ENCODE data around the gene ABHD8.

Gene ABHD8, protein sequence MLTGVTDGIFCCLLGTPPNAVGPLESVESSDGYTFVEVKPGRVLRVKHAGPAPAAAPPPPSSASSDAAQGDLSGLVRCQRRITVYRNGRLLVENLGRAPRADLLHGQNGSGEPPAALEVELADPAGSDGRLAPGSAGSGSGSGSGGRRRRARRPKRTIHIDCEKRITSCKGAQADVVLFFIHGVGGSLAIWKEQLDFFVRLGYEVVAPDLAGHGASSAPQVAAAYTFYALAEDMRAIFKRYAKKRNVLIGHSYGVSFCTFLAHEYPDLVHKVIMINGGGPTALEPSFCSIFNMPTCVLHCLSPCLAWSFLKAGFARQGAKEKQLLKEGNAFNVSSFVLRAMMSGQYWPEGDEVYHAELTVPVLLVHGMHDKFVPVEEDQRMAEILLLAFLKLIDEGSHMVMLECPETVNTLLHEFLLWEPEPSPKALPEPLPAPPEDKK

DNA sequence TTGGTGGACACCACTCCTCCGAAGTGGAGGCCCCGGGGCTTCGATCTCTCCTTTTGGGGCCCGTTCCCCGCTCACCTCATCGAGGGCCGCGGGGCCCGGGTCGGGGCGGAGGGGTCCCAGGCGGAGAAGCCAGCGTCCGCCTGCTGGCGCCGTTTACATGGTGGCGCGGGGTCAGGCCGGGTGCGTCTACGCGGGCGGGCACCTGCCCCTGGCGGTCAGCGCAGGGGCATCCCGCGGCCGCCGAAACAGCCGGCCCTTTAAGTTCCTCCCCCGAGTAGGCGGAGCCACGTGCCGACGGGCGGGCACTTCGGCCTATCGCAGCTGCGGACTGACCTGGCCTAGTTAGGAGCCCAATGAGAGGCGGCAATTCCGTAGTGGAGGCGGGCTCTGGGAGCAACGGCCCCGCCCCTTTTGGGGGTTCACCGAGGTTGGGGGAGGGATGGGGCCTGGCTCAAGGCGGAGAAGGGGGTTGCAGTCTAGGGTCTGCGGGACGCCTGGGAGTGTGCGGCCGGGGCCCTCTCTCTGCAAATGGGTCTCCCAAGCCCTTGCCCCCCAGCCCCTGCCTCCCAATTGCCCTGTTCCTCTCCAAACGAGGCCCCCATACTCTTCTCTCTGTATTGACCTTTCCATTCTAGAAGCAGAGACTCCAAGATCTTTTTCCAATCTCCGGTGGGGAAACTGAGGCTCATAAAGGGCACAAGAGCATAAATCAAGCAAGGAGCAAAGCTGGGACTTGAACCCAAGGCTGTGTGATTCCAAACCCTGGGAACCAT is at the start of gene ABHD8:
ABHD8 (minus strand) TSS at position 259 of the 773 bp plus-strand sequence. CDS start 1,809 bp downstream, outside the sequence.
- DNase-seq (ENCODE audit: low read depth), result peak; percentile 84
- TF ChIP-seq, protein P1, sequence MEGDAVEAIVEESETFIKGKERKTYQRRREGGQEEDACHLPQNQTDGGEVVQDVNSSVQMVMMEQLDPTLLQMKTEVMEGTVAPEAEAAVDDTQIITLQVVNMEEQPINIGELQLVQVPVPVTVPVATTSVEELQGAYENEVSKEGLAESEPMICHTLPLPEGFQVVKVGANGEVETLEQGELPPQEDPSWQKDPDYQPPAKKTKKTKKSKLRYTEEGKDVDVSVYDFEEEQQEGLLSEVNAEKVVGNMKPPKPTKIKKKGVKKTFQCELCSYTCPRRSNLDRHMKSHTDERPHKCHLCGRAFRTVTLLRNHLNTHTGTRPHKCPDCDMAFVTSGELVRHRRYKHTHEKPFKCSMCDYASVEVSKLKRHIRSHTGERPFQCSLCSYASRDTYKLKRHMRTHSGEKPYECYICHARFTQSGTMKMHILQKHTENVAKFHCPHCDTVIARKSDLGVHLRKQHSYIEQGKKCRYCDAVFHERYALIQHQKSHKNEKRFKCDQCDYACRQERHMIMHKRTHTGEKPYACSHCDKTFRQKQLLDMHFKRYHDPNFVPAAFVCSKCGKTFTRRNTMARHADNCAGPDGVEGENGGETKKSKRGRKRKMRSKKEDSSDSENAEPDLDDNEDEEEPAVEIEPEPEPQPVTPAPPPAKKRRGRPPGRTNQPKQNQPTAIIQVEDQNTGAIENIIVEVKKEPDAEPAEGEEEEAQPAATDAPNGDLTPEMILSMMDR (conservative IDR thresholded peaks at IDR 0.05; ENCODE audit: low read depth, low read length), result peak; percentile 34
- peak within 1 kb of the TSS; percentile 69 for H3K4me3 ChIP-seq (ENCODE audit: low read length)

DNA sequence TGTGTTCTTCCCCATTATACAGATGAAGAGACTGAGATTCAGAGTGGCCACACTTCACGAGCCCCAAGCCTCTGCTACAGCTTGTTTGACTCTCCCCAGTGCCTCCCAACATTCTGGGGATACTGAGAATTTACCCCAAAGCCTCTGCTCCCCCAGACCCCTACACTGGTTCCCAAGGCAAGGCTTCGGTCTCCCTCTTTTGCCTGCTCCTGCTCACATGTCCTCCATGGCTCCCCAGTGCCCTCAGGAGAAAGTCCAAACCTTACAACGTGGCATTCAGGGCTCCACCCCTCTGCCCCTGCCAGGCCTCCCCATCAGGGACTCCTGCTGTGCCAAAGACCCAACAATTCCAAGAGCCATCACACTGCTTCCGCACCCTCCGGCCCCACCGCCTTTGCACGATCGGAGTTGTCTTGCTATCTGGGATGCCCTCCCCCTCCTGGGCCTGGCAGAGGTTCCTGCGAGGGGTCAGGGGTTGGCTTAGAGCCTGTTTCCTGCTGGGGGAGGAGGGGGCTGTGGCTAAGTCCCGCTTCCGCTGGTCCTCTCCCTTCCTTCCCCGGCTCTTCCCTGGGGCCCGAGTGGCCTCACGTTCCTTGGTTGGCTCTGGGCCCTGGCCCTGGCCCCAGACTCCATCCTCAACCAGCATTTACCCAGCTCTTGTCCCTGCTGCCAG is 49.5 kb upstream of the ABHD8 start:
- no peak overlapping the region for H3K4me3 ChIP-seq (ENCODE audit: low read length)
- DNase-seq (ENCODE audit: low read depth), result no peak
- TF ChIP-seq, protein P1 (conservative IDR thresholded peaks at IDR 0.05; ENCODE audit: low read depth, low read length), result no peak

DNA sequence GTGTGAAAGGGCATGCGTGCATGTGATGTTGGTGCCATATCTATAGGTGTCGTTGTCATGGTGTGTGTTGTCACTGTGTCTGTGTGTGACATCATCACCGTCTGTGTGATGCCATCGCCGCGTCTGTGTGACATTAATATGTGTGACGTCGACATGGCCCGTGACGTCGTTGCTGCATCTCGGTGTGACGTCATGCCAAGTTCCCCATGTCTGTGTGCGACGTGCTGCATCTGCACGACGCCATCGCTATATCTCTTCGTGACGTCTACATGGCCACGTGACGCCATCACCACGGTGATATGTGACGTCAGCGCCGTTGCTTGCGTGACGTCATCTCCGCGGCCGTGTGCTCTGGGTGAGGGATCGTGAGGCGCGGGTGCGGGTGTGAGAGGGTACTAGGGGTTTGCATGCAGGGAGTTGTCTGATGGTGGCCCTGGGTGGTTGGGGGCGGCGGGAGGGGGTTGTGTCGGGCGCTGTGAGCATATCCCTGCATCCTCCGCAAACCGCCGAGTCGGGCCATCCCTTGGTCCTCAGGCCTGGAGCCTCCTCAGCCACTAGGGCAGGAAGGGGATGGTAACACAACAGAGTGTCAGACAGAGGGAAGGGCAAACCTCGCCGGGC is 48.7 kb upstream of the ABHD8 start:
- no peak for DNase-seq (ENCODE audit: low read depth)
- H3K4me3 ChIP-seq (ENCODE audit: low read length), result no peak overlapping the region
- TF ChIP-seq, protein P1 (conservative IDR thresholded peaks at IDR 0.05; ENCODE audit: low read depth, low read length), result no peak

DNA sequence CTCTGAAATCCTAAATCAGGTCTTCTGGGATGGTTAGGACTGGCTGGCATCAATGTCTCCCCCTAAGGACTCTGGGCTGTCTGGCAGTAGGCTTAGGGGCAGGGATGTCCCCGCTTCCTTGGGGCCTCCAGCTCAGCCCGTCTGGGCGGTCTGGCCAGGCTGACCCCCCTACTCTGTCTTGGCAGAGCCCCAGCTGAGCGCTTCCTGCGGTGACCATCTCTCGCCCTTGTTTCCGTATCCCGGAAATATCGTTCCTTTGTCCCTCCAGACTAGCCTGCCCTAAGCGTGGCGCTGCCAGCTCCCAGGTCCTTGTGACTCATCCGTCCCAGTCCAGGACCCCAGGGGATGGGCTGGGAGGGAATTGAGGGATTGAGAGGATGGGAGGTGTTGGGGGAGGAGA is 45.5 kb upstream of the ABHD8 start:
- TF ChIP-seq, protein P1 (conservative IDR thresholded peaks at IDR 0.05; ENCODE audit: low read depth, low read length), result no peak
- DNase-seq (ENCODE audit: low read depth), result no peak
- H3K4me3 ChIP-seq (ENCODE audit: low read length), result peak overlapping the region; percentile 12

DNA sequence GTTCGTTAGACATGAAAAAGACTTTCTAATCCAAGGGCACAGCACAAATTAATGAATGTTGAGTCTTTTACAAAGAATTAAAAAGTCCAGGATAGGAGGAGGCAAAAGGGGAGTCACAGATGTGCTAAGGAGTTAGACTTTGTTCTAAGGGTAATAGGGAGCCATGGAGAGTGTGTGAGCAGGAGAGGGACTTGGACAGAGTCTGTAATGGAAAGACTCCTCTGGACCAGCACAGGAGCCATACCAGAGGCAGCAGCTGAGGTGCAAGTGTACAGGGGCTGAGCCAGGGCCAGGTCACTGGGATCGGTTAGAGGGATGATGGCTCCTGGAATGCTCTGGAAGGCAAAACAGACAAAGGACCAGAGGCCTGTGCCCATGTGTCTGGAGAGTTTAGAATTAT is 44.7 kb upstream of the ABHD8 start:
- no peak overlapping the region for H3K4me3 ChIP-seq (ENCODE audit: low read length)
- TF ChIP-seq, protein P1 (conservative IDR thresholded peaks at IDR 0.05; ENCODE audit: low read depth, low read length), result no peak
- no peak for DNase-seq (ENCODE audit: low read depth)

DNA sequence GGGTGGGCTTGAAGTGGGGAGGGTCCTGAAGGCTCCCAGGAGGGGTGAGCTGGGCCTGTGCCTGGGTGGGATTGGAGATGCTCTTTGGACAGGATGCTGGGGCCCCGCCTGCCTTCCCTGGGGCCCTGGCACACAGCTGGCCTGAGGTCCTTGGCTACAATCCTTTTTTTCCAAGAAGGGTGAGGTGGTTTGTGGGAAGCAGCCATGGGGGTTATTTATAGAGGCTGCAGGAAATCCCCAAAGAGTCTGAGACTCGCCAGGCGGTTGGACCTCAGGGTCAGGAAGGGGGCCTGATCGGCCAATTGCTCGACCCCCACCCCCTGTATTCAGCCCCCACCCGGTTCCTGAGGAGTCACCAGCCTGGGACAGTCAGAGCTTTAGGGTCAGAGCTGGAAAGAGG is 44.1 kb upstream of the ABHD8 start:
- DNase-seq (ENCODE audit: low read depth), result no peak
- TF ChIP-seq, protein P1 (conservative IDR thresholded peaks at IDR 0.05; ENCODE audit: low read depth, low read length), result no peak
- no peak overlapping the region for H3K4me3 ChIP-seq (ENCODE audit: low read length)

All from retinal pigment epithelial cell (primary cell).